ENCODE data around the gene BMPR1A. TPM values are rescaled to one million over a fixed set of nuclear protein-coding genes. Genes with fewer than 3 reads are reported as not detected.

BMPR1A gene
- total RNA-seq, 1 experiment from 2014 or later = 104 TPM

GRCh38 chr10:86803156-86803555 lies 46.7 kb downstream of the BMPR1A start:
- no peak for ATAC-seq
- Mint-ChIP-seq H3K27ac (no peak overlapping the region), H3K36me3 (no peaks in the 10 kb centered on the region; the same call in 1 of the 2 replicates), H3K9me3 (no peaks in the 10 kb centered on the region), H3K4me1 (peaks cover 75% of the 10 kb centered on the region), H3K27me3 (ENCODE audit: low read depth) (no peaks in the 10 kb centered on the region), H3K4me3 (no peak overlapping the region)
- CTCF ChIA-PET = no interaction called here
- TF ChIP-seq SOX15 (CRISPR knock-in tag; IDR thresholded peaks at IDR 0.05) (no peak), ZNF425 (CRISPR knock-in tag; conservative IDR thresholded peaks at IDR 0.05) (no peak), ZNF121 (CRISPR knock-in tag; IDR thresholded peaks at IDR 0.05) (no peak), ZNF263 (CRISPR knock-in tag; IDR thresholded peaks at IDR 0.05; ENCODE audit: low read depth) (no peak), E2F4 (CRISPR knock-in tag; IDR thresholded peaks at IDR 0.05; ENCODE audit: borderline replicate concordance, low read depth) (no peak), TCF7 (CRISPR knock-in tag; IDR thresholded peaks at IDR 0.05; ENCODE audit: low read depth) (no peak), NR3C1 (CRISPR knock-in tag; conservative IDR thresholded peaks at IDR 0.05; ENCODE audit: low read depth) (no peak), GRHL2 (CRISPR knock-in tag; IDR thresholded peaks at IDR 0.05; ENCODE audit: insufficient replicate concordance, severe bottlenecking) (no peak)
- TF ChIP-seq, protein P1, sequence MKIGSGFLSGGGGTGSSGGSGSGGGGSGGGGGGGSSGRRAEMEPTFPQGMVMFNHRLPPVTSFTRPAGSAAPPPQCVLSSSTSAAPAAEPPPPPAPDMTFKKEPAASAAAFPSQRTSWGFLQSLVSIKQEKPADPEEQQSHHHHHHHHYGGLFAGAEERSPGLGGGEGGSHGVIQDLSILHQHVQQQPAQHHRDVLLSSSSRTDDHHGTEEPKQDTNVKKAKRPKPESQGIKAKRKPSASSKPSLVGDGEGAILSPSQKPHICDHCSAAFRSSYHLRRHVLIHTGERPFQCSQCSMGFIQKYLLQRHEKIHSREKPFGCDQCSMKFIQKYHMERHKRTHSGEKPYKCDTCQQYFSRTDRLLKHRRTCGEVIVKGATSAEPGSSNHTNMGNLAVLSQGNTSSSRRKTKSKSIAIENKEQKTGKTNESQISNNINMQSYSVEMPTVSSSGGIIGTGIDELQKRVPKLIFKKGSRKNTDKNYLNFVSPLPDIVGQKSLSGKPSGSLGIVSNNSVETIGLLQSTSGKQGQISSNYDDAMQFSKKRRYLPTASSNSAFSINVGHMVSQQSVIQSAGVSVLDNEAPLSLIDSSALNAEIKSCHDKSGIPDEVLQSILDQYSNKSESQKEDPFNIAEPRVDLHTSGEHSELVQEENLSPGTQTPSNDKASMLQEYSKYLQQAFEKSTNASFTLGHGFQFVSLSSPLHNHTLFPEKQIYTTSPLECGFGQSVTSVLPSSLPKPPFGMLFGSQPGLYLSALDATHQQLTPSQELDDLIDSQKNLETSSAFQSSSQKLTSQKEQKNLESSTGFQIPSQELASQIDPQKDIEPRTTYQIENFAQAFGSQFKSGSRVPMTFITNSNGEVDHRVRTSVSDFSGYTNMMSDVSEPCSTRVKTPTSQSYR (CRISPR knock-in tag; IDR thresholded peaks at IDR 0.05) = no peak
- TF ChIP-seq, protein P2, sequence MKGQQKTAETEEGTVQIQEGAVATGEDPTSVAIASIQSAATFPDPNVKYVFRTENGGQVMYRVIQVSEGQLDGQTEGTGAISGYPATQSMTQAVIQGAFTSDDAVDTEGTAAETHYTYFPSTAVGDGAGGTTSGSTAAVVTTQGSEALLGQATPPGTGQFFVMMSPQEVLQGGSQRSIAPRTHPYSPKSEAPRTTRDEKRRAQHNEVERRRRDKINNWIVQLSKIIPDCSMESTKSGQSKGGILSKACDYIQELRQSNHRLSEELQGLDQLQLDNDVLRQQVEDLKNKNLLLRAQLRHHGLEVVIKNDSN (CRISPR knock-in tag; IDR thresholded peaks at IDR 0.05) = no peak
- no peak for DNase-seq (ENCODE audit: low spot score)
- POLR2A ChIA-PET = no interaction called here

DNA sequence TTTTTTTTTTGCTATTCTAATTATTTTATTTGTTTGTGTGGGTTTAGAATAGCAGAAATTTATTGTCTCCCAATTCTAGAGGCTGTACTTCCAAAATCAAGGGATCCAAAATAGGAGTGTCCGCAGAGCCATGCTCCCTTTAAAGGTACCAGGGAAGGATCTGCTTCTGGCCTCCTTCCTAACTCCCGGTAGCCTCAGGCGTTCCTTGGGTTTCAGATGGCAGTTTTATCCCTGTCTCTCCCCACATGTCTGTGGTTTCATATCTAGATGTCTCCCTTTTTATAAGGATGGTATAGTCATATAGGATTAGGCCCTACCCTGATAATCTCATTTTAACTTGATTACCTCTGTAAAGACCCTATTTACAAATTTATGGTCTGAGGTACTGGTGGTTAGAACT lies 48.4 kb downstream of the BMPR1A start:
- ChIA-PET POLR2A (interaction anchor here (0.6 kb wide), 2 partner anchors 151 to 417 kb away, joined by 3 to 4 read pairs; no protein-coding TSS in a partner anchor), CTCF (interaction anchor here (0.6 kb wide), 1 partner anchor 19 kb away, joined by 3 read pairs; no protein-coding TSS in a partner anchor)
- Mint-ChIP-seq H3K9me3 (no peaks in the 10 kb centered on the region), H3K36me3 (no peaks in the 10 kb centered on the region; the same call in 1 of the 2 replicates), H3K27ac (no peak overlapping the region), H3K27me3 (ENCODE audit: low read depth) (no peaks in the 10 kb centered on the region), H3K4me1 (peaks cover 75% of the 10 kb centered on the region), H3K4me3 (no peak overlapping the region)
- ATAC-seq (no peak), DNase-seq (ENCODE audit: low spot score) (no peak)
- TF ChIP-seq ZNF423 (CRISPR knock-in tag; IDR thresholded peaks at IDR 0.05) (no peak), JUN (CRISPR knock-in tag; IDR thresholded peaks at IDR 0.05) (no peak), MYBL2 (CRISPR knock-in tag; IDR thresholded peaks at IDR 0.05) (no peak), NR2C2 (CRISPR knock-in tag; IDR thresholded peaks at IDR 0.05) (no peak), NR1H2 (CRISPR knock-in tag; IDR thresholded peaks at IDR 0.05) (no peak), GTF2I (CRISPR knock-in tag; conservative IDR thresholded peaks at IDR 0.05) (no peak), GRHL2 (CRISPR knock-in tag; IDR thresholded peaks at IDR 0.05; ENCODE audit: insufficient replicate concordance, severe bottlenecking) (no peak), ZBTB43 (CRISPR knock-in tag; IDR thresholded peaks at IDR 0.05) (no peak), HMGA2 (CRISPR knock-in tag; IDR thresholded peaks at IDR 0.05) (no peak), ZNF416 (CRISPR knock-in tag; IDR thresholded peaks at IDR 0.05) (no peak), NFYB (CRISPR knock-in tag; conservative IDR thresholded peaks at IDR 0.05; ENCODE audit: low read depth) (no peak), OVOL2 (CRISPR knock-in tag; IDR thresholded peaks at IDR 0.05; ENCODE audit: borderline replicate concordance) (no peak), MAX (CRISPR knock-in tag; IDR thresholded peaks at IDR 0.05) (no peak)
- TF ChIP-seq, protein P3, sequence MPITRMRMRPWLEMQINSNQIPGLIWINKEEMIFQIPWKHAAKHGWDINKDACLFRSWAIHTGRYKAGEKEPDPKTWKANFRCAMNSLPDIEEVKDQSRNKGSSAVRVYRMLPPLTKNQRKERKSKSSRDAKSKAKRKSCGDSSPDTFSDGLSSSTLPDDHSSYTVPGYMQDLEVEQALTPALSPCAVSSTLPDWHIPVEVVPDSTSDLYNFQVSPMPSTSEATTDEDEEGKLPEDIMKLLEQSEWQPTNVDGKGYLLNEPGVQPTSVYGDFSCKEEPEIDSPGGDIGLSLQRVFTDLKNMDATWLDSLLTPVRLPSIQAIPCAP (CRISPR knock-in tag; IDR thresholded peaks at IDR 0.05) = no peak
- TF ChIP-seq, protein P4, sequence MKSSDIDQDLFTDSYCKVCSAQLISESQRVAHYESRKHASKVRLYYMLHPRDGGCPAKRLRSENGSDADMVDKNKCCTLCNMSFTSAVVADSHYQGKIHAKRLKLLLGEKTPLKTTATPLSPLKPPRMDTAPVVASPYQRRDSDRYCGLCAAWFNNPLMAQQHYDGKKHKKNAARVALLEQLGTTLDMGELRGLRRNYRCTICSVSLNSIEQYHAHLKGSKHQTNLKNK (CRISPR knock-in tag; IDR thresholded peaks at IDR 0.05) = no peak
